HG03460 (cell line): ENCODE data around the gene DBNL.
"Not testable (repeated sequence)": the region's sequence is repeated elsewhere in the genome, so short reads cannot be mapped to it uniquely, and the experiment has no call there.

Experiments
- ATAC-seq: cut with Tn5 transposase; IDR thresholded peaks from one replicate; pipeline ENCODE4 v1.9.1; 2021; ENCODE audit not compliant: unreplicated experiment

The DBNL gene

DNA sequence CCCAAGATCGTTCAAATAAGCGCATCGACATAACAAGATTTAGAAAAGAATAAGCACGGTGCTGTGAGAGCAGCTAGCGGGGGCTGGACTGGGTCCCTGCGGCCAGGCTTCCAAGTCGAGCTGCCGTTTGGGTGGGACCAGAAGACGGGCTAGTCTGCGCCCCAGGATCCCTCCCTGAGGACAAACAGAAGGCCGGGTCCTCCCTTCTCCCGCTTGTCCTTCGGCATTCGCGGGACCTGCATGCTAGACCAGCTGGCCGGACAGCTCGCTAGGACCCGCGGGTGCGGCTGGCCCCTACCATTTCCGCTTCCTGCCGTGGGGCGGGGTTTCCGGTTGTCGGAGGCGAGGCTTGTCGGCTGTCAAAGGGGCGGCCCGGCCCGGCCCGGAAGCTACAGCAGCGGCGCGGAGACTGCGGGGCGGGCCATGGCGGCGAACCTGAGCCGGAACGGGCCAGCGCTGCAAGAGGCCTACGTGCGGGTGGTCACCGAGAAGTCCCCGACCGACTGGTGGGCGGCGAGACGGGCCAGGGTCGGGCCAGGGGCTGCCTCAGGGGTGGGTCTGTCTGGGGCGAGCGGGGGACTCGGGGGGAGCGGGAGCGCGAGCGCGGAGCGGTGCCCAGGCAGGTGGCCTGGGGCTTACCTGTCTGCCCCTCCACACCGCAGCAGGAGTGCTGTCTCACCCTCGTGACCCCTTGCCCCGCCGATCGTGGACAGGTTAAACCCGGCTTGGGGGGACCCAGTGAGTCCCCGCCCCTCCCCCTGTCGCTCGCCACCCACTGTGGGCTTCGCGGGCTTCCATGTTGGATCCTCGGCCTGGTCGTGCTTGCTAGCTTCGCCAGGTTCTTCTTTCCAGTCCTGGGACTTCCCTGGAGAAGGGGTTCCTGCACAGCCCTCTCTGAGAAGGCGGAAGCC, at the start of gene DBNL:
DBNL (plus strand) TSS at position 388 of the 911 bp plus-strand sequence; CDS start at position 424, 36 bp downstream.
- peak; percentile 68 for ATAC-seq

DNA sequence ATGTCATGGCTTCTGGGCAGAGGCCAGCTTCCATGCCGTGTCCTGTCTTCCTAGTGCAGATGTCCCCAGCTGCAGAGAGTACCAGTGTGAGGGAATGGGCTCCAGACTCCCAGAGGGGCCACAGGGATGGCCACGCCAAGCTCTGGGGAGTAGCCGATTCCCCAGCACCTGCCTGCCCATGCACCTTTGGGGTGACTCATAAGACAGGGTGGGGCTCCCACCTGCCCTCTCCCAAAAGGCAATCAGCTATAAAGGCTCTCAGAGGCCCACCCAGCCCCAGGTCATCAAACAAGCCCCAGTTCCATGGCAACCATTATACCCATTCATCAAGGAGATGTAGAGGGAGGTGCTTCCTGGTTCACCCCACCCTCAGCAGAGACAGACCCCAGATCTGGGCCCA, 47.0 kb upstream of the DBNL start, which contains the start of gene SPDYE1:
SPDYE1 (plus strand) TSS at position 366 of the 400 bp plus-strand sequence. CDS start 2,053 bp downstream, outside the sequence.
- not testable (repeated sequence) for ATAC-seq

DNA sequence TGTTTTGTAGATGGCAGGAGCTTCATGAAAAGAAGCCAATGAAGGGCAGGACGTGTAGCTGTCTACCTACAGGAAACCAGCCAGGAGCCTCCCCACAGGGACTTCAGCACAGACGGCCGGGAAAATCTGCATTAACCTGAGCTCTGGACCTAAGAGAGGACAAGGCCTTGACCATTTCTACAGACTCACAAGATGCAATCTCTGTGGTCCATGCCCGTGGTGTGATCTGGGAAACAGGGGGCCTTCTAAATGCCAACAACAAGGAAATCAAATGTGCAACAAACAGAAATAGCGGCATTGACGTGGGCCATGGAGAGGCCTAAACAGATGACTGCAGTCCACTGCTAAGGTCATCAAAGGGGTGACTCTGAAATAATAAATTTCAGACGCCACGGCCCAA, 32.4 kb upstream of the DBNL start:
- ATAC-seq = not testable (repeated sequence)

DNA sequence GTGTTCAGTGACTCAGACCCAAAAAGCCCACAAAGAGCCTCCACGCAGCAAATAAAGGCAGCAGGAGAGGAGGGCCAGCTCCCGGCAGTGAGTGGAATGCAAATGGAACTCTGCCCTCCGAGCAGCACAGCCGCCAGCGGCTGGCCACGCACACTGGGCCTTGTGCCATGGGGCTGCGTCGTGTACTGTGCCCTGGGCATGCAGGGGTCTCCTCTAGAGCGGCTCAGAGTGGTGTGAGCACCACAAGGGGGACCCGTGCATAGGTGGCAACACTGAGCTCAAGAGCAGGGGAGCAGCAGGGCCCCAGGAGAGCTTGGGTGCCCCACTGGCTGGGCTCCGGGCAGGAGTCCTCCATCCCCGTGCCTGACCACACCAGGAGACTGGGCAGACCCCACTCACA, 29.4 kb upstream of the DBNL start:
- not testable (repeated sequence) for ATAC-seq

DNA sequence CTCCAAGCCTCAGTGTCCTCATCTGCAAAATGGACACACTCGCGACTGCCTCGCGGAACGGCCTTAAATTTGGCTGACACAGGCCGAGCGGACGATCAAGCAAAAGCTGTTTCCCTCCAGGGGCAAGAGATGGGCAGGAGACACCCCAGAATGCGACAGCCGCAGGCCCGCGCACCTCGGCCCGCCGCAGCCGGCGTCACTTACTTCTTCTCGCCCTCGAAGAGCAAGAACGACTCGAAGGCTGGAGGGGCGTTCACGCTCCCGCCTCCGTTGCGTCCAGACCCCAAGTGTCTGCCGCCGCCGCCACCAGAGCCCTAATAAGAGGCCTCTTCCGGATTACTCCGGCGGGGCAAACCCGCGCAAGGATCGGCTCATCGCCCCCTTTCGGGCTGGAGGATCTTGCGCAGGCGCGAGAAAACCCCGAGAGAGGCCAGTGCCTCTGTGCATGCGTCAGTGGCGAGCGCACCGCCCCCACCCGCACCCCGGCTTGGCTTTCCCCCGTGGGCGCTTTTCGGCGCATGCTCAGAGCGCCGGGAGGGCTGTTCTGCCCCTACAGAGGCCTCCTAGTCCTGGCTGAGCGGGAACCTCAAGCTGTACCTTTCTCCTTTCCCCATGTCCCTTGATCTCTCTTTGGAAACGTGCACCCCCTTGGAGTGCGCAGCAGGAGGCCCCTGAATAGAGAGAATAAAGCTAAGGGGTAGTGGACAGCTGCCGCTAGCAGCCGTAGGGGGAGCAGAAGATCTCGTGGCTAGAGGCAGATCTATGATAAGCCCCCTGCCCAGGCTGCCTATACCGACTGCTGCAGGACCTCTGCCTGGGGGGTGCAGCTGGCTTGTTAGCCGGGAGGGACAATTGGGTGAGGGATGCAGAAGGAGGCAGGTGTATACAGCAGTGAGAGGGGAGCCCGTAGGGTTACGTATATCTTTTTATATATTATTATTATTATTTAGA, 25.4 kb upstream of the DBNL start:
- ATAC-seq = peak; percentile 90

DNA sequence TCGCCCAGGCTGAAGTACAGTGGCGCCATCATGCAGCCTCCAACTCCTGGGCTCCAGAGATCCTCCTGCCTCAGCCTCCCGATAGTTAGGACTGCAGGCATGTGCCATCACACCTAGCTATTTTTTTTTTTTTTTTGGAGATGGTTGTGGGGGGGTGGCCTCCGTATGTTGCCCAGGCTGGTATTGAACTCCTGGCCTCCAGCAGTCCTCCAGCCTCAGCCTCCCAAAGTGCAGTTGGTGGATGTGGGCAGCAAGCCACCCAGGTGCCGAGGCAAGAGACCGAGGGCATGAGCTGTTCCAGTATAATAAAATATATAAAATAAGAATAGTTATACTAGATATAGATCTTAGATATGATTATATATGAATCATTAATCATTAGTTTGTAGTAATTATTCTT, 24.7 kb upstream of the DBNL start:
- ATAC-seq = not testable (repeated sequence)

DNA sequence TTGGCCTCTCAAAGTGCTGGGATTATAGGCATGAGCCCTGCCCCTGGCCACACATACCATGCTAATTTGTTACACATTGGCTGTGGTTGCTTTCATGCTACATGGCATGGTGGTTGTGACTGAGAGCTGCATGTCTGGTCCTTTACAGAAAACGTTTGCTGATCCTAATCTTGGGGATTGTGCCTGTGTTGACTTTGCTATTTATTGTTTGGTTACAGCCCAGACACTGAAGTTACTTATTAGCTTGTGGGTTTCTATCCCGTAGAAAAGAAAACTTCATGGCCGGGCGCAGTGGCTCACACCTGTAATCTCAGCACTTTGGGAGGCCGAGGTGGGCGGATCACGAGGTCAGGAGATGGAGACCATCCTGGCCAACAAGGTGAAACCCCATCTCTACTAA, 22.4 kb upstream of the DBNL start:
- ATAC-seq = not testable (repeated sequence)

DNA sequence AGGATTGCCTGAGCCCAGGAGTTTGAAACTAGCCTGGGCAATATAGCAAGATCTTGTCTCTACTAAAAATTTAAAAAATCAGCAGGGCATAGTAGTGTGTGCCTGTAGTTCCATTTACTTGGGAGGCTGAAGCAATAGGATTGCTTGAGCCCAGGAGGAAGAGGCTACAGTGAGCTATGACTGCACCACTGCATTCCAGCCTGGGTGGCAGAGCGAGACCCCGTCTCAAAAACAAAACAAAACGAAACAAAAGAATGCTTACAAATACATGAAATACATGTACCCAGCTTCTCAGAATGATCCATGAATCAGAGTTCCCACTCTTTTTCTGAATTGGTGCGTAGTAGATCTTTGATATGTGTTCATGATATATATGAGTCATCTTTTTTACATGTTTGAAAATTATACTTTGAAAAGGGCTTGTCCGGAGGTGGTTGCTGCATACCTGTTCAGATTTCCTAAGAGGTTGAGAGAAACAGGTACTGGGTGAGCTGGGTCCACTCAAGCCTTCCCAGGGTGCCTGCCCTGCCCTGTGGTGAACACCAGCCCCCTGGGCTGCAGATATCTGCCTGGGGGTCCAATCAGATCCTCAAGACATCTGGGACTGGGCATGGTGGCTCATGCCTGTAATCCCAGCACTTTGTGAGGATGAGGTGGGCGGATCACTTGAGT, 21.6 kb upstream of the DBNL start:
- ATAC-seq = not testable (repeated sequence)

DNA sequence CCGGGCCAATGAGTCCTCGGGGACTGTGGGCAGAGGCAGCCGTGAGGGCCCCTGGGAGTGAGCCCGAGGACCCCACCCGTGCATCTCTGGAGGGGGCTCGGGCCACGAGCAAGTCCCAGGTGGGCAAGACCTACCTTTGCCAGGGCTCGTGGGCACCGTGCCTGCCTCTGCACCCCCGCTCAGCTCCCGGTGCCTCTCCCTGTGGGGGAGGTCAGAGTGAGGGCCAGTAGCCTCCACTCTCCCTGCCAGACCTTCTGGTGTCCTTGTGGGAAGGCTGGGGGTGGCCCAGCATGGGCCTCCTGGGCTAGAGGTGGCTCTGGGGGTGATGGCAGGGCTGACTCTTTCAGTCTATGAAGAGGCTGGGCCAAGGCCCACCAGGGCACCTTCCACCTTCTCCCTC, 15.1 kb upstream of the DBNL start:
- ATAC-seq = not testable (repeated sequence)

DNA sequence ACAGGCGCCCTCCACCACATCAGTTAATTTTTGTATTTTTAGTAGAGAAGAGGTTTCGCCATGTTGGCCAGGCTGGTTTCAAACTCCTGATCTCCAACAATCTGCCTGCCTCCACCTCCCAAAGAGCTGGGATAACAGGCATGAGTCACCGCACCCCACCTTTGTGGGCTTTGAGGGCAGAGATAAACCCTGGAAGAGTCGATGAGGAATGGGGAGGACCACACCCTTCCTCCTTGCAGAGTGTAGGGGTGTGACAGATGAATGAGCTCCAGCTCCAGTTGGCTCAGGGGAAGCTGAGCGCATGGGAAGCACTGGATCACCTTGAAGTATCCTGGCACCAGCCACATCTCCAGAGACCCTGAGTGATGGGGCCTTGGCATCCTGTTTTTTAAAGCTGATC, 14.5 kb upstream of the DBNL start:
- not testable (repeated sequence) for ATAC-seq

DNA sequence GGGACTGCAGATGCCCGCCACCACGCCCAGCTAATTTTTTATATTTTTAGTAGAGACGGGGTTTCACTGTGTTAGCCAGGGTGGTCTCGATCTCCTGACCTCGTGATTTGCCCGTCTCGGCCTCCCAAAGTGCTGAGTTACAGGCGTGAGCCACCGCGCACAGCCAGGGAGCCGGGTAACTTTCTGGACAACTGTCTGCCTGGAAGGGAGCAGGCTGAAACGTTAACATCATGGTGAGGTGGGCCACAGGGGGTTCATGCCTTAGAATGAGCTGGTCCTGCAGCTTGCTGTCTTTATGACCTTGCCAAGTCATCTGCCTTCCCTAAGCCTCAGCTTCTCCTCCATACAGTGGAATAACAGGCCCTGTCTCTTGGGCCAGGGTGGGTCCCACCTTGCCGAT, 13.2 kb upstream of the DBNL start:
- ATAC-seq = not testable (repeated sequence)

DNA sequence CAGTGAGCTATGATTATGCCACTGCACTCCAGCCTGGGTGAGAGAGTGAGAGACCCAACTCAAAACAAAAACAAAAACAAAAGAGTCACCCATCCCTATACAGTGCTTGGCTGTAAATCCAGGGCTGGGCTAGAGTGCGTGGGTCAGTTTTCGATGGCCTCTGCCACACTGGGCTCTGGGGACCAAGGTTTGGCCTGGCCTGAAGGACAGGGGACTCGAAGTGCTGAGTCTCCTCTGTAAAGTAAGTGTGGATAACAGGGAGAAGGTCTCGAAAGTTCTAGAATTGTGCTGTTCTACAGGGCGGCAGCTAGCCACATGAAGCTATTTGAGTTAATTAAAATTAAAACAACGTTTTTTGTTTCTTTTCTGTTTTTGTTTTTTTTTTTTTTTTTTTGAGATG, 12.5 kb upstream of the DBNL start:
- not testable (repeated sequence) for ATAC-seq

DNA sequence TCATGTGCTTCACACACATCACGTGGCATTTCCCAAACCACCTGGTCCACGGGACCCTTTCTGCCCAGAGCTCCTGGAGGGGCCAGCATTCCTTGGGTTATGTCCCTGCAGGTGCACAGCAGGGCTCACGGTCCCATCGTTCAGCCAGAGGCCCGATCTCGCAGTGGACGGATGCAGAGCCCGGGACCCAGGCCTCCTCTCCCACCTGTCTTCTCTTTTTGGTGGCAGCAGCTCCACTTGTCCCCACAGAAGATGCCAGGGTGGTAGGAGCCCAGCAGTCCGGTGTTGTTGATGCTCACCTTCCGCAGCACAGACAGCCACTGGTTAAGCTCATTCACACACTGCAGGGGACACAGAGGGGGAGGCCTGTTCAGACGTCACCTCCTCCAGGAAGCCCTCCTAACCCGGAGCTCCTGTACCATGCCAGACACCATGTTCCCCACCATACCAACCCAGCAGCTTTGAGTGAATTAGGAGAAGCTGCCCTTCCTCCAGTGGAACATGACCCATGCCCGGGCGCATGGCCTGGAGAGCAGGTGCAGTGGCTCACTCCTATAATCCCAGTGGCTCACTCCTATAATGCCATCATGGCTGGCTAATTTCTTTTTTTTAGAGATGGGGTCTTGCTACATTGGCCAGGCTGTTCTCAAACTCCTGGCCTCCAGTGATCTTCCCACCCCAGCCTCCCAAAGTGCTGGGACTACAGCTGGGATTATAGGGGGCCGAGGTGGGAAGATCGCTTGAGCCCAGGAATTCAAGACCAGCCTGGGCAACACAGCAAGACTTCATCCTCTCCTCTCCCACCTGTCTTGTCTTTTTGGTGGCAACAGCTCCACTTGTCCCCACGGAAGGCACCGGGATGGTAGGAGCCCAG, 10.3 kb upstream of the DBNL start:
- not testable (repeated sequence) for ATAC-seq

DNA sequence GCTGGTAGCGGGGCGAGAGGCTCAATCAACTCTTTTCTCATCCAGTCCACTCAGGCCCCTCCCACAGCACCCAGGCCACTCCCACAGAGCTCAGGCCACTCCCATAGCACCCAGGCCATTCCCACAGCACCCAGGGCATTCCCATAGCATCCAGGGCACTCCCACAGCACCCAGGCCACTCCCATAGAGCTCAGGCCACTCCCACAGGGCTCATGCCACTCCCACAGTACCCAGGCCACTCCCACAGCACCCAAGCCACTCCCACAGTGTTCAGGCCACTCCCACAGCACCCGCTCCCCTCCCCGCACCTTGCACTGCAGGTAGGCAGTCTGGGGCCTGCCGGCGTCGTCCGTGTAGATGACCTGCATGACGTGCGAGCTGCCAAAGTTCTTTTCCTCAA, 8.1 kb upstream of the DBNL start:
- ATAC-seq = not testable (repeated sequence)

DNA sequence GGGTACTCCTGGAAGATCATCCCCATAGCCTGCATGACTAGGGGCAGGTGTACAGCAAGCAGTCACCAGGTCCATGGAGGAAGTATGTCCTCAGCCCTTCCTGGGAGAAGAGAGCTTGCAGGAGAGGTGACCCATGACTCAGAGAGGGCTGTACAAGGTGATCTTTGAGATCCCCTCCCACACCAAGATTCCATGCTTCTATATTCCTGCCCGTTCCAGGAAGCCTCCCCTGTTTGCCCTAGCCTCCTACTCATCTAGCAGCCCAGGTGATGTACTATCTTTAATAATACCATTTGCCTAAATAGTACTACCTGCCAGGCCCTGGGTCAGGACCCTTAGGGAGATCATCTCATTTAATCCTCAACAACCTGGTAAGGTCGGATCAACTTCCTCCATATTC, 6.6 kb upstream of the DBNL start:
- ATAC-seq = not testable (repeated sequence)

DNA sequence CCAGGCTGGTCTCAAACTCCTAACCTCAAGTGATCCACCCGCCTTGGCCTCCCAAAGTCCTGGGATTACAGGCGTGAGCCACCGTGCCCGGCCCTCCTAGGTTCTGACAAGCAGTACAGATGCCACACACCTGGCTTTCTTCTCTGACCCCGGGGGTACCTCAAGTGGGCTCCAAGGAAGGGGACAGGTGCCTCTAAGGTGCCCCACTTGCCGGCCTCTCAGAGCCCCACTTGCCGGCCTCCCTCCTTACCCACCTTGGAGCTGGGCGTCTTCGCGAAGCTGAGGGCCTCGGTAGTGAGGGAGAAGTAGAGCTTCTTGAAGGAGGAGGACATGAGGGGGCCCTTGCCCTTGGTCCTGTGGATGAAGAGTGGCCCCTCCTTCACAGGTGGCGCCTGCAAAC, 5.9 kb upstream of the DBNL start:
- ATAC-seq = not testable (repeated sequence)

DNA sequence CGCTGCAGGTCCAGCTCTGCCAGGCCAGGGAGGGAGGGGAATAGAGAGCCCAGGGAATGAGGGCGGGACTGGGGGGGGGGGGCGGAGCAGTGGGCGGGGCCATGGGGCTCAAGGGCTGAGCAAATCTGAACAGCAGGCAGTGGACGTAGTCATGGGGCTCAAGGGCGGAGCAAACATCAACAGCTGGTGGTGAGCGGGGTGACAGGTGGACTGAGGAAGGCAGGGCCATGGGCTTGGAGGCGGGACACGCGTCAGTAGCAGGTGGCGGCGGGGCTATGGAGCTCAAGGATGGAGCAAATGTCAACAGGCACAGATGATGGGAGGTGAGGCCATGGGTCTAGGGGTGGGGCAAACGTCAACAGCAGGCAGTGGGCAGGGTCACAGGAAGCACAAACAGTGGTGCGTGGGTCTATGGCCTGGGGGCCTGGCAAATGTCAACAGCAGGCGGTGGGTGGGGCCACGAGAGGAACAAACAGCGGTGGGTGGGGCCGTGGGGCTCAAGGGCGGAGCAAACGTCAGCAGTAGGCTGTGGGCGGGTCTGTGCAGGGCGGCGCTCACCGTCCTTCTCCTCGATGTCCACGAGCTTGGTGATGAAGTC, 5.4 kb upstream of the DBNL start:
- ATAC-seq = peak; percentile 69

DNA sequence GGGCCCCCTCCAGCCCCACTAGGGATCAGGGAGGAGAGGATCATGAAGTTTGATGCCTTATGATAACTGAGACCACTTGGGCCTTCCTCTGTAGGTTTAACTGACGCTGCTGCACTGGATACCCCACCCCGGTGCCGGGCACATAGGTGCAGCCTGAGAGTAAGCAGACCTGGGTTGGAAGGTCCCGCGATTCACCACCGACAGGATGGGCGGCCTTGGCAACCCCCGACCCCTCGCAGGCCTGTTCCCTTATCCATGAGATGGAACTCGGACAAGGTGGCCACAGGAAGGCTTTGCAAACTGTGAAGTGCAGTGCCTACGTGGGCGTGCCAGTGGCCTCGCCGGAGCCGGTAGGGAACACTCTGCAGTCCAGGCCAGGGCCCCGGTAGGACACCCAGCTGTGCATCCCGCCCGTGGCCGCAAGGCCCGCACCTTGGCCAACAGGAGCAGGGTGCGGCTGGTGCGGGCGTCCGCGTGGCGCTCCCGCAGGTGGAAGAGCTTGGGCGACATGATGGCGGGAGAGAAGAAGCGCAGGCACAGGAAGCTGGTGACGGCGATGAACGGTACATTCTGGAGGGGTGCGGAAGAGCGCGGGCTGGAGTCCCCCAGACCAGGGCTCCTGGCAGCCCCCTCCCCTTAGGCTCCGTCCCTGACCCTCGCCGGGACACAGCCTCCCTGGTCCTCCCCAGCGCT, 4.6 kb upstream of the DBNL start:
- ATAC-seq = peak; percentile 10

DNA sequence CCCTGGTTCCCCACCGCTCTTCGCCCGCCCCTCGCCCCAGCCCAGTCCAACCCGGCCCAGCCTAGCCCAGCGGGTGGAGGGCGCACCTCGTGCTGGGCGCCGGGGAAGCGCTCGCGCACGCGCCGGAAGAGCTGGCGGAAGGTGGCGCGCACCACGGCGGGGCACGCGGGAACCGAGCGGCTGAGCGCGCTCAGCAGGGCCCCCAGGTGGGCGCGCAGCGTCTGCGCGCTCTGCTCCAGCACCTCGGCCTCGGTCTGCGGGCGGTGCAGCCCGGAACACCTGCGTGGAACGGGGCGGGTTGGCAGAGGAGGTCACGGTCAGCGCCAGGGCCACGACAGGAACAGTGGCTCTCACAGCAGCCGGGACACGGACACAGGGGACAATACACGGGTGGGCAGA, 4.0 kb upstream of the DBNL start:
- ATAC-seq = peak; percentile 34
